CD1c-positive myeloid dendritic cell (primary cell): Measurements from ENCODE around the gene SRSF12.
A peak's percentile ranks its signal among the peaks of the same experiment; 100 is the strongest.
"Not testable (repeated sequence)": the region's sequence is repeated elsewhere in the genome, so short reads cannot be mapped to it uniquely, and the experiment has no call there.

Experiments used
- DNase-seq: peaks from one replicate; pipeline ENCODE4 v3.0.0-alpha.2; 2016; ENCODE audit errors: extremely low spot score

SRSF12 gene

GRCh38 chr6:89071036-89071435 lies 46.8 kb downstream of the SRSF12 start:
- no peak for DNase-seq

GRCh38 chr6:89069536-89070163 lies 48.2 kb downstream of the SRSF12 start:
- no peak for DNase-seq

GRCh38 chr6:89068695-89069094 lies 49.2 kb downstream of the SRSF12 start:
- no peak for DNase-seq

- DNase-seq = no peak
These were observed 50.1 kb downstream of the SRSF12 start for GRCh38 chr6:89067796-89068195.

GRCh38 chr6:89066940-89067646 lies 50.8 kb downstream of the SRSF12 start:
- peak; percentile 75 for DNase-seq

- not testable (repeated sequence) for DNase-seq
These were observed 51.8 kb downstream of the SRSF12 start for GRCh38 chr6:89066121-89066520.

GRCh38 chr6:89064931-89065330 lies 52.9 kb downstream of the SRSF12 start:
- not testable (repeated sequence) for DNase-seq

GRCh38 chr6:89063881-89064280 lies 54.0 kb downstream of the SRSF12 start:
- no peak for DNase-seq

- no peak for DNase-seq
These were observed 58.6 kb downstream of the SRSF12 start for GRCh38 chr6:89059227-89059626.

- no peak for DNase-seq
These were observed 59.2 kb downstream of the SRSF12 start for GRCh38 chr6:89058627-89059026.

GRCh38 chr6:89057759-89058158 lies 60.1 kb downstream of the SRSF12 start:
- no peak for DNase-seq

- no peak for DNase-seq
These were observed 63.7 kb downstream of the SRSF12 start for GRCh38 chr6:89054208-89054607.

- DNase-seq = no peak
These were observed 66.2 kb downstream of the SRSF12 start for GRCh38 chr6:89051676-89052075.

GRCh38 chr6:89050697-89051096 lies 67.2 kb downstream of the SRSF12 start:
- no peak for DNase-seq

GRCh38 chr6:89050155-89050554 lies 67.7 kb downstream of the SRSF12 start:
- DNase-seq = no peak

GRCh38 chr6:89048985-89049384 lies 68.9 kb downstream of the SRSF12 start:
- no peak for DNase-seq

GRCh38 chr6:89048288-89048923 lies 69.5 kb downstream of the SRSF12 start:
- DNase-seq = no peak

- DNase-seq = peak; percentile 45
These were observed 70.4 kb downstream of the SRSF12 start for GRCh38 chr6:89047473-89047872.
